CD14-positive monocyte (primary cell): Measurements from ENCODE around the gene STXBP6. TPM values are rescaled to one million over a fixed set of nuclear protein-coding genes. Genes with fewer than 3 reads are reported as not detected.

Source experiments
- DNase-seq, 3 donors: peaks; one replicate each; pipeline ENCODE4 v3.0.0-alpha.2; 2011 to 2022
- H2AFZ ChIP-seq: 2 replicates; pipeline ENCODE4 v1.6.0; 2012; ENCODE audit warnings: mild to moderate bottlenecking, low read depth, low read length, inconsistent platforms; ENCODE audit not compliant: insufficient read depth, poor library complexity, severe bottlenecking
- H3K27ac ChIP-seq, 2 donors: 1 replicate in 1 of 2; 2 replicates in 1 of 2; pipeline ENCODE4 v1.5.1; 2012 to 2013; ENCODE audit warnings: low read length in 2 of 2, control low read depth in 1 of 2, inconsistent platforms in 1 of 2, low read depth in 1 of 2, mild to moderate bottlenecking in 1 of 2
- H3K27me3 ChIP-seq, 2 donors: one replicate each; pipeline versions ENCODE4 v1.6.0 to v1.6.1; 2011 to 2013; ENCODE audit warnings: low read length in 2 of 2; ENCODE audit not compliant: control insufficient read depth in 2 of 2, insufficient read depth in 2 of 2
- H3K36me3 ChIP-seq, 2 donors: replicated peaks in 1 of 2; 1 replicate in 1 of 2; 2 replicates in 1 of 2; pipeline versions ENCODE4 v1.5.1 to v1.6.1; 2012 to 2013; ENCODE audit warnings: low read length in 2 of 2, control low read depth in 1 of 2, inconsistent platforms in 1 of 2, mild to moderate bottlenecking in 1 of 2; ENCODE audit not compliant: insufficient read depth in 2 of 2, control insufficient read depth in 1 of 2
- H3K4me1 ChIP-seq, 2 donors: 1 replicate in 1 of 2; 2 replicates in 1 of 2; pipeline versions ENCODE4 v1.5.1 to v1.6.1; 2012 to 2013; ENCODE audit warnings: low read length in 2 of 2, control low read depth in 1 of 2, inconsistent platforms in 1 of 2, mild to moderate bottlenecking in 1 of 2, moderate library complexity in 1 of 2; ENCODE audit not compliant: insufficient read depth in 2 of 2, control insufficient read depth in 1 of 2
- H3K4me2 ChIP-seq: replicated peaks from 2 replicates; pipeline ENCODE3; 2012; ENCODE audit warnings: low read length, moderate library complexity, mild to moderate bottlenecking; ENCODE audit not compliant: poor library complexity, severe bottlenecking; ENCODE audit errors: extremely low read depth
- H3K4me3 ChIP-seq, 3 experiments: fragments of 200-600 bp in 1 of 3; sonication (generic) in 1 of 3; replicated peaks in 1 of 3; 1 replicate in 2 of 3; 2 replicates in 1 of 3; pipeline ENCODE4 v1.5.1; 2011 to 2013; ENCODE audit warnings: low read length in 3 of 3, mild to moderate bottlenecking in 3 of 3, control low read depth in 2 of 3, low read depth in 2 of 3, inconsistent platforms in 1 of 3, moderate library complexity in 1 of 3
- H3K79me2 ChIP-seq: 2 replicates; pipeline ENCODE4 v1.6.0; 2012; ENCODE audit warnings: mild to moderate bottlenecking, control low read depth, inconsistent platforms, low read length, moderate library complexity; ENCODE audit not compliant: insufficient read depth
- H3K9ac ChIP-seq: 2 replicates; pipeline ENCODE4 v1.6.0; 2017; ENCODE audit warnings: low read length, mild to moderate bottlenecking; ENCODE audit not compliant: insufficient read depth, poor library complexity, severe bottlenecking
- H3K9me3 ChIP-seq, 2 donors: replicated peaks in 1 of 2; 1 replicate in 1 of 2; 2 replicates in 1 of 2; pipeline versions ENCODE4 v1.5.1 to v1.6.1; 2012 to 2013; ENCODE audit warnings: low read length in 2 of 2, control low read depth in 1 of 2; ENCODE audit not compliant: control insufficient read depth in 1 of 2, insufficient read depth in 1 of 2
- H4K20me1 ChIP-seq: 2 replicates; pipeline ENCODE4 v1.6.0; 2012; ENCODE audit warnings: mild to moderate bottlenecking, low read length, control low read depth, moderate library complexity; ENCODE audit not compliant: insufficient read depth
- H3K27ac Mint-ChIP-seq, 7 donors: one replicate each; pipeline ENCODE4 v1.8.0; 2020; ENCODE audit warnings: mild to moderate bottlenecking in 7 of 7, mixed read lengths in 7 of 7, moderate library complexity in 6 of 7, inconsistent platforms in 2 of 7
- H3K27me3 Mint-ChIP-seq, 3 donors: one replicate each; pipeline ENCODE4 v1.8.0; 2021 to 2022; ENCODE audit warnings: low read depth in 3 of 3, mild to moderate bottlenecking in 3 of 3, mixed read lengths in 3 of 3, moderate library complexity in 3 of 3, inconsistent platforms in 1 of 3
- H3K36me3 Mint-ChIP-seq, 2 donors: one replicate each; pipeline ENCODE4 v1.8.0; 2020; ENCODE audit warnings: mixed read lengths in 2 of 2, inconsistent platforms in 1 of 2, mild to moderate bottlenecking in 1 of 2
- H3K4me1 Mint-ChIP-seq: one replicate; pipeline ENCODE4 v1.8.0; 2020; ENCODE audit warnings: mild to moderate bottlenecking, mixed read lengths
- H3K4me3 Mint-ChIP-seq, 2 donors: one replicate each; pipeline ENCODE4 v1.8.0; 2020; ENCODE audit warnings: mild to moderate bottlenecking in 2 of 2, mixed read lengths in 2 of 2, moderate library complexity in 1 of 2
- H3K9me3 Mint-ChIP-seq, 7 donors: one replicate each; pipeline ENCODE4 v1.8.0; 2020 to 2022; ENCODE audit warnings: mixed read lengths in 7 of 7, mild to moderate bottlenecking in 6 of 7, moderate library complexity in 6 of 7, inconsistent platforms in 2 of 7
- WGBS: methylation state at CpG from one replicate; pipeline ENCODE4 v1.1.5; 2013; ENCODE audit warnings: missing lambda C conversion rate; ENCODE audit not compliant: insufficient coverage; 5-methylcytosine and 5-hydroxymethylcytosine counted together
- intact Hi-C, 2 donors: fragments of 100-400 bp; cut with micrococcal nuclease; formaldehyde crosslinking; loops; one replicate each; pipeline versions ENCODE4 v1.15.0 to v1.15.1; 2023
- polyA plus RNA-seq, 3 donors: library from polyadenylated mRNA; depleted of rRNA in 1 of 3; unstranded in 2 of 3; stranded (reverse) in 1 of 3; fragments of 300-500 nt in 2 of 3; fragments of >200 nt in 1 of 3; fragmentation: Illumina TruSeq in 2 of 3; gene quantifications; 1 replicate in 2 of 3; 2 replicates in 1 of 3; pipeline ENCODE4 v1.2.3, GENCODE V29; 2012 to 2021
- TF ChIP-seq, protein P1 (sequence below): fragments of 200-600 bp; IDR thresholded peaks from one replicate; pipeline ENCODE4 v1.8.0; 2022; ENCODE audit warnings: antibody characterized with exemption, mild to moderate bottlenecking

The STXBP6 gene
- polyA plus RNA-seq, 3 donors = 0.05 to 0.25 (median 0.08) TPM

DNA sequence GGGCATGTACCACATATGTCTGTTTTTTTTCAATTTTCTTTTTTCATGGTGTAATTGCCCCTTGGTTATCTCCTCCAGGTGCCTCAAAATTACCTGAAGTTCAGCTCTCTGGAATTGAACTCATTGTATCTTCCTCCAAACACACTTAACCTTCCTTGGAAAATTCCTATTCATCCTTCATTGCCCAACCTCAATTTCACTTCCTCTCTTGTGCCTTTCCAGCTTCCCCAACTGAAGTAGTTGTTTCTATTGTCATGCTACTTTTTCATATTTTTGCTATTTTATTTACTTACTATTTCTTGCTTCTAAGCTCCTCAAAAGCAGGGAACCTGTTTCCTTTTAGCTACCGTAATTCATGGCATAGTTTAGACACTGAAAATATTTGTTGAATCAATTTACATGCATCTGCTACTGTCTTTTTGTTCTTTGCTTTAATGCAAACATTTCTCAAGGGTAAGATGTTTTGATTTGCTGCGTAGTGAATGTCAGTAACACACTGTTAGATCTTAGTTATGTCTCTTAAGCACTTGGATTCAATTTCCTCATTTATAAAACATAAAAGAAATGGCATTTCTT, 37.0 kb upstream of the STXBP6 start:
- no peaks in the 10 kb centered on the region for H3K36me3 ChIP-seq
- H2AFZ ChIP-seq = no peak overlapping the region
- Mint-ChIP-seq H3K4me3 (peak overlapping the region in 1 of 2 donors; percentile 50), H3K4me1 (peaks cover 31% of the 10 kb centered on the region), H3K27me3 (peaks cover 0 to 2% (median 1%) of the 10 kb centered on the region in 3 donors), H3K9me3 (no peaks in the 10 kb centered on the region), H3K36me3 (peaks cover 0 to 2% of the 10 kb centered on the region in 2 donors), H3K27ac (peak overlapping the region; percentile 63 to 85 (median 78))
- no CpG with 5 or more reads among the region's 2 CpGs for WGBS
- intact Hi-C loops = no loop called here
- no peaks in the 10 kb centered on the region for H4K20me1 ChIP-seq
- DNase-seq = peak; percentile 12 to 65 (median 45)
- no peak overlapping the region for H3K9ac ChIP-seq
- peaks cover 28 to 29% of the 10 kb centered on the region in 2 donors for H3K4me1 ChIP-seq
- no peaks in the 10 kb centered on the region for H3K27me3 ChIP-seq
- peak overlapping the region; percentile 50 for H3K4me2 ChIP-seq
- H3K4me3 ChIP-seq = peak overlapping the region in 1 of 3 experiments; percentile 36
- TF ChIP-seq, protein P1, sequence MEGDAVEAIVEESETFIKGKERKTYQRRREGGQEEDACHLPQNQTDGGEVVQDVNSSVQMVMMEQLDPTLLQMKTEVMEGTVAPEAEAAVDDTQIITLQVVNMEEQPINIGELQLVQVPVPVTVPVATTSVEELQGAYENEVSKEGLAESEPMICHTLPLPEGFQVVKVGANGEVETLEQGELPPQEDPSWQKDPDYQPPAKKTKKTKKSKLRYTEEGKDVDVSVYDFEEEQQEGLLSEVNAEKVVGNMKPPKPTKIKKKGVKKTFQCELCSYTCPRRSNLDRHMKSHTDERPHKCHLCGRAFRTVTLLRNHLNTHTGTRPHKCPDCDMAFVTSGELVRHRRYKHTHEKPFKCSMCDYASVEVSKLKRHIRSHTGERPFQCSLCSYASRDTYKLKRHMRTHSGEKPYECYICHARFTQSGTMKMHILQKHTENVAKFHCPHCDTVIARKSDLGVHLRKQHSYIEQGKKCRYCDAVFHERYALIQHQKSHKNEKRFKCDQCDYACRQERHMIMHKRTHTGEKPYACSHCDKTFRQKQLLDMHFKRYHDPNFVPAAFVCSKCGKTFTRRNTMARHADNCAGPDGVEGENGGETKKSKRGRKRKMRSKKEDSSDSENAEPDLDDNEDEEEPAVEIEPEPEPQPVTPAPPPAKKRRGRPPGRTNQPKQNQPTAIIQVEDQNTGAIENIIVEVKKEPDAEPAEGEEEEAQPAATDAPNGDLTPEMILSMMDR = no peak
- no peaks in the 10 kb centered on the region for H3K9me3 ChIP-seq
- no peaks in the 10 kb centered on the region for H3K79me2 ChIP-seq
- peak overlapping the region in 1 of 2 donors; percentile 70 for H3K27ac ChIP-seq

DNA sequence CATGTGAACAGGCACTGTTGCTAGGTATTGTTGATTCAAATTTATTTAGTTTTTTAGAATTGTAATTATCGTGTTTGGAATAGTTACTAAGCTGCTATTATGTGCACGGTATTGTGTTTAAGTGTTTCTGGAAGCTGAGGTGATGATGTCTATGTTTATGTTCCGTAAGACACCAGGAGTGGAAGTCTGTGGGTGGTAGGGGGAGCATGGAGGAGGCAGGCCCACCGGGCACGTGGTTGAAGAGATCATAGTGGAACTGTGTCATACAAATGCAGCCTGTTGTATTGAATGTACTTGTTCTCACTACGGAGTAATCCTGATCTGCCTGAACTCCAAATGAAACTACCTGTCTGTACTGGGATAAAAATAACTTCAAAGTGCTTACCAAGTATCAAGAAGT, 36.1 kb upstream of the STXBP6 start:
- Histone ChIP-seq H2AFZ (no peak overlapping the region), H3K27ac (peak overlapping the region in 1 of 2 donors; percentile 70)
- TF ChIP-seq, protein P1 = no peak

More for the DNA sequence above, 36.1 kb upstream of the STXBP6 start:
- H3K9ac ChIP-seq = no peak overlapping the region
- H3K27me3 Mint-ChIP-seq = peaks cover 0 to 2% (median 1%) of the 10 kb centered on the region in 3 donors
- no peaks in the 10 kb centered on the region for H4K20me1 ChIP-seq
- H3K4me2 ChIP-seq = peak overlapping the region; percentile 50
- no peaks in the 10 kb centered on the region for H3K79me2 ChIP-seq
- no peaks in the 10 kb centered on the region for H3K27me3 ChIP-seq
- no peaks in the 10 kb centered on the region for H3K36me3 ChIP-seq
- peaks cover 0 to 3% (median 0%) of the 10 kb centered on the region in 7 donors for H3K9me3 Mint-ChIP-seq
- DNase-seq = no peak
- peaks cover 36% of the 10 kb centered on the region for H3K4me1 Mint-ChIP-seq
- intact Hi-C loops = no loop called here
- no peaks in the 10 kb centered on the region for H3K9me3 ChIP-seq
- peak overlapping the region in 1 of 3 experiments; percentile 36 for H3K4me3 ChIP-seq
- H3K4me3 Mint-ChIP-seq = no peak overlapping the region
- peak overlapping the region in 1 of 7 donors; percentile 47 for H3K27ac Mint-ChIP-seq
- peaks cover 0 to 2% of the 10 kb centered on the region in 2 donors for H3K36me3 Mint-ChIP-seq
- 98% methylated on average over 4 of the region's 6 CpGs for WGBS
- peaks cover 35 to 37% of the 10 kb centered on the region in 2 donors for H3K4me1 ChIP-seq
